ENCODE measurements around the gene G2E3.
"Not testable (repeated sequence)": the region's sequence is repeated elsewhere in the genome, so short reads cannot be mapped to it uniquely, and the experiment has no call there.

G2E3 gene

DNA sequence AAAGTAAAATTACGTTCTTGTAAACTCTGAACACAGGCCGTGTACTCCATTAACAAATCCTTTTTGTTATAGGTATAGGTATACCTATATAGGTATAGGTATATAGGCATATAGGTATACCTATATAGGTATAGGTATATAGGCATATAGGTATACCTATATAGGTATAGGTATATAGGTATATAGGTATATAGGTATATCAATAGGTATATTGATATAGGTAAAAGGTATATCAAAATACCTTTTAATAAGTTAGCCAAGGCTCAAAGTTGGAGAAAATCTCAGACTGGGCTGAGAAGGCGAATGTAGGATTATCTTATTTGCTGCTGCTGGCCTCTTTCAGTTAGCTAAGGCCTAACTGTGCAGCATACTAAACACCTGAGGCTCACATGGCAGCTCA, 66.6 kb downstream of the G2E3 start:
- H3K4me3 ChIP-seq (replicated peaks; ENCODE audit: insufficient read depth, low read length), result no peak overlapping the region
- no peaks in the 10 kb centered on the region for H3K27me3 ChIP-seq (ENCODE audit: insufficient read depth, poor library complexity, severe bottlenecking)
- TF ChIP-seq, protein P1, sequence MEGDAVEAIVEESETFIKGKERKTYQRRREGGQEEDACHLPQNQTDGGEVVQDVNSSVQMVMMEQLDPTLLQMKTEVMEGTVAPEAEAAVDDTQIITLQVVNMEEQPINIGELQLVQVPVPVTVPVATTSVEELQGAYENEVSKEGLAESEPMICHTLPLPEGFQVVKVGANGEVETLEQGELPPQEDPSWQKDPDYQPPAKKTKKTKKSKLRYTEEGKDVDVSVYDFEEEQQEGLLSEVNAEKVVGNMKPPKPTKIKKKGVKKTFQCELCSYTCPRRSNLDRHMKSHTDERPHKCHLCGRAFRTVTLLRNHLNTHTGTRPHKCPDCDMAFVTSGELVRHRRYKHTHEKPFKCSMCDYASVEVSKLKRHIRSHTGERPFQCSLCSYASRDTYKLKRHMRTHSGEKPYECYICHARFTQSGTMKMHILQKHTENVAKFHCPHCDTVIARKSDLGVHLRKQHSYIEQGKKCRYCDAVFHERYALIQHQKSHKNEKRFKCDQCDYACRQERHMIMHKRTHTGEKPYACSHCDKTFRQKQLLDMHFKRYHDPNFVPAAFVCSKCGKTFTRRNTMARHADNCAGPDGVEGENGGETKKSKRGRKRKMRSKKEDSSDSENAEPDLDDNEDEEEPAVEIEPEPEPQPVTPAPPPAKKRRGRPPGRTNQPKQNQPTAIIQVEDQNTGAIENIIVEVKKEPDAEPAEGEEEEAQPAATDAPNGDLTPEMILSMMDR (IDR thresholded peaks at IDR 0.05; ENCODE audit: insufficient read depth, low read length), result no peak
- TF ChIP-seq SPI1 (IDR thresholded peaks at IDR 0.05; ENCODE audit: borderline replicate concordance, low read depth) (no peak), GABPA (IDR thresholded peaks at IDR 0.05; ENCODE audit: low read depth) (no peak), POLR2AphosphoS5 (IDR thresholded peaks at IDR 0.05; ENCODE audit: low read depth) (no peak)
- TF ChIP-seq, protein P2, sequence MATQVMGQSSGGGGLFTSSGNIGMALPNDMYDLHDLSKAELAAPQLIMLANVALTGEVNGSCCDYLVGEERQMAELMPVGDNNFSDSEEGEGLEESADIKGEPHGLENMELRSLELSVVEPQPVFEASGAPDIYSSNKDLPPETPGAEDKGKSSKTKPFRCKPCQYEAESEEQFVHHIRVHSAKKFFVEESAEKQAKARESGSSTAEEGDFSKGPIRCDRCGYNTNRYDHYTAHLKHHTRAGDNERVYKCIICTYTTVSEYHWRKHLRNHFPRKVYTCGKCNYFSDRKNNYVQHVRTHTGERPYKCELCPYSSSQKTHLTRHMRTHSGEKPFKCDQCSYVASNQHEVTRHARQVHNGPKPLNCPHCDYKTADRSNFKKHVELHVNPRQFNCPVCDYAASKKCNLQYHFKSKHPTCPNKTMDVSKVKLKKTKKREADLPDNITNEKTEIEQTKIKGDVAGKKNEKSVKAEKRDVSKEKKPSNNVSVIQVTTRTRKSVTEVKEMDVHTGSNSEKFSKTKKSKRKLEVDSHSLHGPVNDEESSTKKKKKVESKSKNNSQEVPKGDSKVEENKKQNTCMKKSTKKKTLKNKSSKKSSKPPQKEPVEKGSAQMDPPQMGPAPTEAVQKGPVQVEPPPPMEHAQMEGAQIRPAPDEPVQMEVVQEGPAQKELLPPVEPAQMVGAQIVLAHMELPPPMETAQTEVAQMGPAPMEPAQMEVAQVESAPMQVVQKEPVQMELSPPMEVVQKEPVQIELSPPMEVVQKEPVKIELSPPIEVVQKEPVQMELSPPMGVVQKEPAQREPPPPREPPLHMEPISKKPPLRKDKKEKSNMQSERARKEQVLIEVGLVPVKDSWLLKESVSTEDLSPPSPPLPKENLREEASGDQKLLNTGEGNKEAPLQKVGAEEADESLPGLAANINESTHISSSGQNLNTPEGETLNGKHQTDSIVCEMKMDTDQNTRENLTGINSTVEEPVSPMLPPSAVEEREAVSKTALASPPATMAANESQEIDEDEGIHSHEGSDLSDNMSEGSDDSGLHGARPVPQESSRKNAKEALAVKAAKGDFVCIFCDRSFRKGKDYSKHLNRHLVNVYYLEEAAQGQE (IDR thresholded peaks at IDR 0.05; ENCODE audit: insufficient replicate concordance, low read depth), result no peak
- no peak for DNase-seq (ENCODE audit: low read depth in 1 of 2, low spot score in 1 of 2)
- H3K27ac ChIP-seq (replicated peaks), result no peak overlapping the region

DNA sequence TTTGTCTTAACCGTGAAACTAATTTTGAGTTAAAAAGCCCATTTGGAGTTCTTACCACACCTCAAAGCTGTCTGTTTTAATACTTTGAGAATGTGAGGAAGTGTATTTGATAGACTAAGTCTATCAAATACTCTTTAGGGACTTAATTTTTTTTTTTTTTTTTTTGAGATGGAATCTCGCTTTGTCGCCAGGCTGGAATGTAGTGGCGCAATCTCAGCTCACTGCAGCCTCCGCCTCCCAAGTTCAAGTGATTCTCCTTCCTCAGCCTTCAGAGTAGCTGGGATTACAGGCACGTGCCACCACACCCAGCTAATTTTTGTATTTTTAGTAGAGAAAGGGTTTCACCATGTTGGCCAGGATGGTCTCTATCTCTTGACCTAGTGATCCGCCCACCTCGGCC, 70.5 kb downstream of the G2E3 start:
- DNase-seq (ENCODE audit: low read depth in 1 of 2, low spot score in 1 of 2); H3K4me3 ChIP-seq (replicated peaks; ENCODE audit: insufficient read depth, low read length); H3K27ac ChIP-seq (replicated peaks); H3K27me3 ChIP-seq (ENCODE audit: insufficient read depth, poor library complexity, severe bottlenecking): not testable (repeated sequence)

DNA sequence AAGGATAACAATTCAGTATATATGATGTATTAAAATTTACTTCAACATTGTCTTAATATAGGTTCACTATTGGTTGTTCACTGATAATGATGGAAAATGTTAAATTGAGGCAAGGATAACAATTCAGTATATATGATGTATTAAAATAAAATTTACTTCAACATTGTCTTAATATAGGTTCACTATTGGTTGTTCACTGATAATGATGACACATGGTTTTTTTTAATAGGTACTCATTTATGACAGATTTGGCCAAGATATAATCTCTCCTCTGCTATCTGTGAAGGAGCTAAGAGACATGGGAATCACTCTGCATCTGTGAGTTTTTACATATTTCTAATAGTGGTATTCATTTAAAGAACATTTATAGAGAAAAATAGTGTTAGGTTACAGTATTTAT, 71.3 kb downstream of the G2E3 start:
- DNase-seq (ENCODE audit: low read depth in 1 of 2, low spot score in 1 of 2), result no peak
- H3K27me3 ChIP-seq (ENCODE audit: insufficient read depth, poor library complexity, severe bottlenecking), result no peaks in the 10 kb centered on the region
- no peak overlapping the region for H3K4me3 ChIP-seq (replicated peaks; ENCODE audit: insufficient read depth, low read length)
- H3K27ac ChIP-seq (replicated peaks), result no peak overlapping the region
- TF ChIP-seq GABPA (IDR thresholded peaks at IDR 0.05; ENCODE audit: low read depth) (no peak), POLR2AphosphoS5 (IDR thresholded peaks at IDR 0.05; ENCODE audit: low read depth) (no peak), SPI1 (IDR thresholded peaks at IDR 0.05; ENCODE audit: borderline replicate concordance, low read depth) (no peak)
- TF ChIP-seq, protein P2 (IDR thresholded peaks at IDR 0.05; ENCODE audit: insufficient replicate concordance, low read depth), result no peak
- TF ChIP-seq, protein P1 (IDR thresholded peaks at IDR 0.05; ENCODE audit: insufficient read depth, low read length), result no peak

DNA sequence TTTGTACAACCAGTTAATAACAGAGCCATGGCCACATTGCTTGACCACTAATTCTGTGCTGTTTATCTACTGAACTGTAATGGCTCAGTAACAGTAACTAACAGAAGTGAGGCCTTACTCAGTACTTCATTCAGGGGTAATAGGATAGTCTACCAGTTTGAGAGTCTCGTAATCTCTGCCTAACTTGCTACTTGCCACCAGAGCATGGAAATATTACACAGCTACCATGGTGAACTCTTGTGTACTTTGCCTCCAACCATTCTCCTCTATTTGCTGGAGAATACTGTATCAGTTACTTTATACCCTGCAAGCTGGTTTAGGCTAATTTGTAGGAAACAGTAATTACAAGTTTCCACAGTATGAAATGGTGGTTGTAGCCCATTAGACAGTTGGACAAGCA, 73.8 kb downstream of the G2E3 start:
- TF ChIP-seq GABPA (IDR thresholded peaks at IDR 0.05; ENCODE audit: low read depth), result no peak
- TF ChIP-seq, protein P2 (IDR thresholded peaks at IDR 0.05; ENCODE audit: insufficient replicate concordance, low read depth), result no peak
- no peak for TF ChIP-seq POLR2AphosphoS5 (IDR thresholded peaks at IDR 0.05; ENCODE audit: low read depth)
- TF ChIP-seq SPI1 (IDR thresholded peaks at IDR 0.05; ENCODE audit: borderline replicate concordance, low read depth), result no peak
- TF ChIP-seq, protein P1 (IDR thresholded peaks at IDR 0.05; ENCODE audit: insufficient read depth, low read length), result no peak
- DNase-seq (ENCODE audit: low read depth in 1 of 2, low spot score in 1 of 2), result no peak
- Histone ChIP-seq H3K4me3 (replicated peaks; ENCODE audit: insufficient read depth, low read length) (no peak overlapping the region), H3K27ac (replicated peaks) (no peak overlapping the region), H3K27me3 (ENCODE audit: insufficient read depth, poor library complexity, severe bottlenecking) (no peaks in the 10 kb centered on the region)
